IMR-90 (cell line): Measurements from ENCODE around the gene PRSS1. TPM values are rescaled to one million over a fixed set of nuclear protein-coding genes. Genes with fewer than 3 reads are reported as not detected.

Experiments
- ATAC-seq: fragments of 200-7000 bp; cut with Tn5 transposase; 2 replicates; pipeline ENCODE4 v1.9.1; 2020; ENCODE audit warnings: low read depth, mild to moderate bottlenecking, moderate library complexity
- BruUV-seq: library from RNA; stranded (reverse); fragments of 400-500 nt; replicated peaks from 2 replicates; lab custom pipeline; 2021; lab: Mats Ljungman, UMichigan
- CTCF ChIA-PET: fragments of 300-600 bp; formaldehyde crosslinking; extraction: SDS; loops from one replicate; lab custom pipeline; 2021; ENCODE audit warnings: antibody characterized with exemption; lab: Yijun Ruan, JAX
- POLR2A ChIA-PET: fragments of 300-600 bp; sonication (Branson Sonifier 250); formaldehyde crosslinking; loops from one replicate; lab custom pipeline; 2022; ENCODE audit warnings: antibody characterized with exemption; ENCODE audit not compliant: unreplicated experiment; lab: Charles Lee
- DNase-seq: peaks from one replicate; pipeline ENCODE4 v3.0.0; 2013
- H2AFZ ChIP-seq: replicated peaks from 2 replicates; pipeline ENCODE3; 2013; ENCODE audit warnings: low read length, mild to moderate bottlenecking; ENCODE audit not compliant: poor library complexity
- H2AK5ac ChIP-seq: 2 replicates; pipeline ENCODE4 v1.6.1; 2013; ENCODE audit warnings: low read depth, low read length, inconsistent platforms
- H2AK9ac ChIP-seq: replicated peaks from 2 replicates; pipeline ENCODE3; 2013; ENCODE audit warnings: mild to moderate bottlenecking, low read depth, low read length, moderate library complexity; ENCODE audit not compliant: poor library complexity
- H2BK120ac ChIP-seq: 2 replicates; pipeline ENCODE4 v1.6.1; 2013; ENCODE audit warnings: low read depth, low read length, inconsistent platforms
- H2BK15ac ChIP-seq: 3 replicates; pipeline ENCODE4 v1.6.1; 2013; ENCODE audit warnings: low read depth, low read length, inconsistent platforms
- H2BK20ac ChIP-seq: 2 replicates; pipeline ENCODE4 v1.6.1; 2013; ENCODE audit warnings: low read depth, mild to moderate bottlenecking, inconsistent platforms, low read length, moderate library complexity
- H2BK5ac ChIP-seq: 2 replicates; pipeline ENCODE4 v1.6.1; 2013; ENCODE audit warnings: mild to moderate bottlenecking, low read depth, low read length, inconsistent platforms; ENCODE audit not compliant: poor library complexity, severe bottlenecking
- H3K14ac ChIP-seq: replicated peaks from 2 replicates; pipeline ENCODE4 v1.6.1; 2013; ENCODE audit warnings: low read depth, low read length, inconsistent platforms
- H3K18ac ChIP-seq: 2 replicates; pipeline ENCODE4 v1.6.1; 2013; ENCODE audit warnings: low read depth, low read length, control low read depth
- H3K23ac ChIP-seq: 2 replicates; pipeline ENCODE4 v1.6.1; 2013; ENCODE audit warnings: low read depth, low read length, inconsistent platforms
- H3K27ac ChIP-seq: 2 replicates; pipeline ENCODE4 v1.5.1; 2013; ENCODE audit warnings: mild to moderate bottlenecking, control low read depth, low read length; ENCODE audit not compliant: insufficient read depth
- H3K27me3 ChIP-seq: 2 replicates; pipeline ENCODE4 v1.6.1; 2013; ENCODE audit warnings: low read length; ENCODE audit not compliant: control insufficient read depth, insufficient read depth
- H3K36me3 ChIP-seq: 2 replicates; pipeline ENCODE4 v1.6.1; 2013; ENCODE audit warnings: low read length, mixed read lengths; ENCODE audit not compliant: control insufficient read depth, insufficient read depth
- H3K4ac ChIP-seq: 2 replicates; pipeline ENCODE4 v1.6.1; 2013; ENCODE audit warnings: low read depth, low read length, inconsistent platforms
- H3K4me1 ChIP-seq: 2 replicates; pipeline ENCODE4 v1.6.1; 2013; ENCODE audit warnings: low read length, mixed read lengths; ENCODE audit not compliant: control insufficient read depth, insufficient read depth
- H3K4me2 ChIP-seq: 2 replicates; pipeline ENCODE4 v1.6.1; 2013; ENCODE audit warnings: low read depth, mild to moderate bottlenecking, control low read depth, low read length, moderate library complexity
- H3K4me3 ChIP-seq: 2 replicates; pipeline ENCODE4 v1.5.1; 2013; ENCODE audit warnings: low read depth, mild to moderate bottlenecking, control low read depth, low read length, moderate library complexity; ENCODE audit not compliant: insufficient read depth
- H3K56ac ChIP-seq: 2 replicates; pipeline ENCODE4 v1.6.1; 2013; ENCODE audit warnings: low read length, inconsistent platforms; ENCODE audit not compliant: insufficient read depth; ENCODE audit errors: extremely low read depth
- H3K79me1 ChIP-seq, 2 experiments: 2 replicates each; pipeline ENCODE4 v1.6.1; 2013; ENCODE audit warnings: low read length in 2 of 2, inconsistent platforms in 1 of 2, low read depth in 1 of 2
- H3K9ac ChIP-seq: 2 replicates; pipeline ENCODE4 v1.6.1; 2013; ENCODE audit warnings: low read depth, low read length, control low read depth
- H3K9me1 ChIP-seq: 2 replicates; pipeline ENCODE4 v1.6.1; 2013; ENCODE audit warnings: low read length, inconsistent platforms; ENCODE audit not compliant: insufficient read depth
- H3K9me3 ChIP-seq: 2 replicates; pipeline ENCODE4 v1.6.1; 2013; ENCODE audit warnings: low read length; ENCODE audit not compliant: control insufficient read depth, insufficient read depth
- H4K20me1 ChIP-seq: 2 replicates; pipeline ENCODE4 v1.6.1; 2013; ENCODE audit warnings: low read length, inconsistent platforms; ENCODE audit not compliant: insufficient read depth
- H4K5ac ChIP-seq: 2 replicates; pipeline ENCODE4 v1.6.1; 2013; ENCODE audit warnings: mild to moderate bottlenecking, low read depth, low read length, control low read depth
- H4K8ac ChIP-seq, 2 experiments: 2 replicates each; pipeline ENCODE4 v1.6.1; 2013; ENCODE audit warnings: low read depth in 2 of 2, low read length in 2 of 2, control low read depth in 1 of 2, inconsistent platforms in 1 of 2
- H4K91ac ChIP-seq: 2 replicates; pipeline ENCODE4 v1.6.1; 2013; ENCODE audit warnings: low read depth, low read length, inconsistent platforms; ENCODE audit not compliant: insufficient read depth
- CHD1 ChIP-seq: IDR thresholded peaks from 2 replicates; pipeline ENCODE4 v1.6.1; 2012; ENCODE audit warnings: low read depth, low read length, improper control_type of control experiment
- MAFK ChIP-seq: IDR thresholded peaks from 2 replicates; pipeline ENCODE4 v1.6.1; 2012; ENCODE audit warnings: low read depth, low read length, improper control_type of control experiment
- NFE2L2 ChIP-seq: fragments of 150-350 bp; IDR thresholded peaks from 2 replicates; pipeline ENCODE4 v1.6.1; 2016; ENCODE audit warnings: low read depth, mild to moderate bottlenecking, low read length
- RFX5 ChIP-seq: IDR thresholded peaks from 2 replicates; pipeline ENCODE4 v1.8.0; 2012; ENCODE audit warnings: low read depth, mild to moderate bottlenecking, low read length, moderate library complexity
- WGBS, 2 experiments: methylation state at CpG; one replicate each; pipeline versions ENCODE4 v1.1.5 to v1.1.7; 2013; ENCODE audit warnings: missing lambda C conversion rate in 2 of 2; ENCODE audit not compliant: insufficient read length in 1 of 2; ENCODE audit errors: extremely low coverage in 2 of 2; 5-methylcytosine and 5-hydroxymethylcytosine counted together
- dilution Hi-C: fragments of 300-500 bp; cut with HindIII; formaldehyde crosslinking; loops from one replicate; pipeline ENCODE4 v1.14.3; 2018; ENCODE audit warnings: low sequenced_read_pairs; ENCODE audit not compliant: unreplicated experiment
- in situ Hi-C: fragments of 300-500 bp; cut with MboI; formaldehyde crosslinking; loops from 3 replicates; pipeline ENCODE4 v1.14.3; 2019; ENCODE audit warnings: low sequenced_read_pairs, inconsistent platforms, mixed read lengths
- intact Hi-C: fragments of 100-400 bp; cut with micrococcal nuclease; formaldehyde crosslinking; loops from 2 replicates; pipeline ENCODE4 v1.10.0; 2022
- polyA plus RNA-seq, 3 experiments: library from polyadenylated mRNA; depleted of rRNA; stranded (reverse); fragments of >200 nt; gene quantifications; 2 replicates each; pipeline ENCODE4 v1.2.3, GENCODE V29; 2012; ENCODE audit warnings: low replicate concordance in 1 of 3
- total RNA-seq: library from RNA; depleted of rRNA; stranded (reverse); fragments of >200 nt; gene quantifications from 2 replicates; pipeline ENCODE4 v1.2.3, GENCODE V29; 2012

Gene PRSS1
- total and polyA plus RNA-seq, 2 of the 4 experiments (the other 2 are of a cell fraction): not detected

GRCh38 chr7:142792593-142792992 is 43.3 kb downstream of the PRSS1 start:
- H3K18ac ChIP-seq: no peak overlapping the region
- no peak overlapping the region for H2BK120ac ChIP-seq
- H3K14ac ChIP-seq: no peak overlapping the region
- POLR2A ChIA-PET: no interaction called here
- no TSS peak for BruUV-seq
- no peak for ATAC-seq
- H4K91ac ChIP-seq: no peak overlapping the region
- H3K36me3 ChIP-seq: no peaks in the 10 kb centered on the region
- H3K9ac ChIP-seq: no peak overlapping the region
- no peak overlapping the region for H2BK15ac ChIP-seq
- DNase-seq: no peak
- no peak overlapping the region for H3K27ac ChIP-seq
- H2AK5ac ChIP-seq: no peak overlapping the region
- H3K9me3 ChIP-seq: no peaks in the 10 kb centered on the region
- H2AK9ac ChIP-seq: no peak overlapping the region
- CTCF ChIA-PET: interaction anchor here (2.4 kb wide), 1 partner anchor 9 kb away, joined by 14 read pairs; no protein-coding TSS in a partner anchor
- WGBS, 2 experiments: no CpG with 5 or more reads among the region's 2 CpGs
- no peak for TF ChIP-seq RFX5
- TF ChIP-seq CHD1: no peak
- TF ChIP-seq NFE2L2: no peak
- no peak for TF ChIP-seq MAFK
- no peak overlapping the region for H2BK20ac ChIP-seq
- no peak overlapping the region for H4K8ac ChIP-seq
- intact Hi-C loops (no loop called here), dilution Hi-C loops (loop anchor here (25.0 kb wide), 1 partner anchor 280 kb away; no protein-coding TSS in a partner anchor), in situ Hi-C loops (no loop called here)
- no peaks in the 10 kb centered on the region for H3K4me1 ChIP-seq
- no peaks in the 10 kb centered on the region for H4K20me1 ChIP-seq
- no peak overlapping the region for H3K23ac ChIP-seq
- H2BK5ac ChIP-seq: no peak overlapping the region
- no peak overlapping the region for H3K4me2 ChIP-seq
- H3K9me1 ChIP-seq: no peaks in the 10 kb centered on the region
- no peak overlapping the region for H3K56ac ChIP-seq
- peaks cover 38% of the 10 kb centered on the region for H3K27me3 ChIP-seq
- H3K4me3 ChIP-seq: no peak overlapping the region
- no peak overlapping the region for H4K5ac ChIP-seq
- H3K4ac ChIP-seq: no peak overlapping the region
- H2AFZ ChIP-seq: no peak overlapping the region
- no peaks in the 10 kb centered on the region for H3K79me1 ChIP-seq
